GM18505 (cell line): Measurements from ENCODE around the gene TWIST2.

Experiments used
- ATAC-seq: cut with Tn5 transposase; IDR thresholded peaks from one replicate; pipeline ENCODE4 v1.9.1; 2021; ENCODE audit not compliant: unreplicated experiment
- POLR2A ChIP-seq: IDR thresholded peaks from 4 replicates; pipeline ENCODE4 v1.6.1; 2011; ENCODE audit warnings: borderline replicate concordance; ENCODE audit not compliant: insufficient read depth, insufficient read length; ENCODE audit errors: extremely low read depth

TWIST2 gene

GRCh38 chr2:238865015-238865719, 17.3 kb downstream of the TWIST2 start:
- no peak for ATAC-seq
- TF ChIP-seq POLR2A = no peak

- TF ChIP-seq POLR2A = no peak
- no peak for ATAC-seq
Observed at GRCh38 chr2:238865744-238866355, 18.0 kb downstream of the TWIST2 start.

GRCh38 chr2:238866656-238867277, 18.9 kb downstream of the TWIST2 start:
- no peak for TF ChIP-seq POLR2A
- no peak for ATAC-seq

GRCh38 chr2:238868067-238868524, 20.2 kb downstream of the TWIST2 start:
- no peak for ATAC-seq
- TF ChIP-seq POLR2A = no peak

- no peak for ATAC-seq
- TF ChIP-seq POLR2A = no peak
Observed at GRCh38 chr2:238868616-238869292, 20.9 kb downstream of the TWIST2 start.

GRCh38 chr2:238869293-238870124, 21.6 kb downstream of the TWIST2 start:
- TF ChIP-seq POLR2A = no peak
- no peak for ATAC-seq

GRCh38 chr2:238870261-238870660, 22.4 kb downstream of the TWIST2 start:
- no peak for TF ChIP-seq POLR2A
- no peak for ATAC-seq

- no peak for TF ChIP-seq POLR2A
Observed at GRCh38 chr2:238872026-238872425, 24.1 kb downstream of the TWIST2 start.

GRCh38 chr2:238872628-238873380, 24.9 kb downstream of the TWIST2 start:
- TF ChIP-seq POLR2A = no peak
- no peak for ATAC-seq

More at GRCh38 chr2:238872026-238872425, 24.1 kb downstream of the TWIST2 start:
- ATAC-seq = no peak

- TF ChIP-seq POLR2A = no peak
- no peak for ATAC-seq
Observed at GRCh38 chr2:238873381-238873801, 25.5 kb downstream of the TWIST2 start.

GRCh38 chr2:238873841-238874240, 26.0 kb downstream of the TWIST2 start:
- TF ChIP-seq POLR2A = no peak
- no peak for ATAC-seq

GRCh38 chr2:238874330-238875050, 26.6 kb downstream of the TWIST2 start:
- no peak for TF ChIP-seq POLR2A
- no peak for ATAC-seq

GRCh38 chr2:238875101-238875470, 27.2 kb downstream of the TWIST2 start:
- TF ChIP-seq POLR2A = no peak
- no peak for ATAC-seq
